H1 (cell line): ENCODE results near the gene RNF182. TPM values are rescaled to one million over a fixed set of nuclear protein-coding genes. Genes with fewer than 3 reads are reported as not detected.

Experiments used
- BACH1 ChIP-seq: IDR thresholded peaks from 2 replicates; pipeline ENCODE4 v1.6.1; 2012; ENCODE audit warnings: low read length, improper control_type of control experiment
- E2F6 ChIP-seq: IDR thresholded peaks from 2 replicates; pipeline ENCODE4 v1.6.1; 2012; ENCODE audit warnings: inconsistent platforms
- GTF2F1 ChIP-seq: IDR thresholded peaks from 2 replicates; pipeline ENCODE4 v1.6.1; 2012; ENCODE audit warnings: low read depth, low read length, improper control_type of control experiment, borderline replicate concordance
- SP1 ChIP-seq: IDR thresholded peaks from 2 replicates; pipeline ENCODE4 v1.6.1; 2011; ENCODE audit warnings: low read depth, low read length
- polyA plus RNA-seq, 7 experiments: library from polyadenylated mRNA; depleted of rRNA in 3 of 7; stranded (reverse) in 5 of 7; unstranded in 2 of 7; fragments of >200 nt in 5 of 7; fragments of 200-250 nt in 2 of 7; gene quantifications; 1 replicate in 5 of 7; 2 replicates in 1 of 7; 4 replicates in 1 of 7; pipeline versions ENCODE4 v1.2.1 to v1.2.3, GENCODE V29; 2011 to 2013; ENCODE audit warnings: missing spikeins in 2 of 7, mixed read lengths in 2 of 7
- total RNA-seq: library from RNA; stranded (reverse); fragmentation: NEBNext Ultra II Directional; extraction: Animal tissue kit (Norgen Biotek cat#: 25700); gene quantifications from 2 replicates; pipeline ENCODE4 v1.2.1, GENCODE V29; 2021

Gene RNF182
- total and polyA plus RNA-seq, 2 of the 8 experiments (the other 6 are each of a cell fraction or from before 2014, with no cell fraction given): 6.2 to 10.7 TPM

DNA sequence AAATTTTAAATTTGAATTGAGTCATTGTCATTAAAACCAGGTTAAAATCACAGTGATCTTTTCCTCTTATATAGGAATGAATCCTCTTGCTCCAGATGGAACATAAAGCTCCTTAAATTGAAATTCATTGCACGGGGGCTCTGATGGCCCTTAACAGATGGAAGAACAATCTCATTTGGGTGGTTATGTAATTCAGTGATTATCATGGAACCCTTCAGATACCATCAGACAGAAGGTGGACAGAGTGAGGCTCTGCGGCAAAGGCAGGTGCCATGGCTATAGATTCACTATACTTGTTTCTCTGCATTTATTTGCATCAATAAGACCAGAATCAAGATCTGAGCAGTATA lies 17.8 kb upstream of the RNF182 start (continued):
- TF ChIP-seq GTF2F1: no peak
- TF ChIP-seq SP1: no peak
- TF ChIP-seq E2F6: no peak
- no peak for TF ChIP-seq BACH1
